Activated CD8-positive, alpha-beta memory T cell treated with anti-CD3 and anti-CD28 coated beads, Interleukin-2, amount 50 U/mL, for 24 hours (primary cell): ENCODE results near the gene COPS4.

Source experiments
- DNase-seq: peaks from one replicate; pipeline ENCODE4 v3.0.0-alpha.2; 2020; ENCODE audit errors: extremely low read depth

COPS4 gene

DNA sequence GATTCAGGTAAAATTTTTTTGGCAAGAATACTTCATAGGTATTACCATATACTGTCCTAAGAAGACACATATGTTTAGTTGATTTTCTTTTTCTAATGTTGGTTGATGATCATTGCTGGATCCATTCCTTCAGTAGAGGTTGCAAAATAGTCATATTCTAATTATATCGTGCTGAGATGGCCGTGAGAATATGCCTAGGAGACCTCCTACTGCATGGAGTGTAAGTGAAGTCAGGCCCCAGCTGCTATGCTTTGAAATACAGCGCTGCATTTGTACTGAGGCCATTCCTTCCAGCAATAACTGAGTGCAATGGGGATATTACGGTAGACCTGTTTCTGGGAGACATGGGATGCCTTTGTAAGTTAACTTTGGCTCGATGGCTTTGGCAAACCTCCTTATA lies 86.3 kb downstream of the COPS4 start:
- no peak for DNase-seq

GRCh38 chr4:83124111-83124780 lies 89.3 kb downstream of the COPS4 start:
- DNase-seq = no peak
